ENCODE data around the gene MRPL17. TPM values are rescaled to one million over a fixed set of nuclear protein-coding genes. Genes with fewer than 3 reads are reported as not detected.

Gene MRPL17
- total RNA-seq, 6 experiments from 2014 or later = 79.5 to 111 (median 89.4) TPM

DNA sequence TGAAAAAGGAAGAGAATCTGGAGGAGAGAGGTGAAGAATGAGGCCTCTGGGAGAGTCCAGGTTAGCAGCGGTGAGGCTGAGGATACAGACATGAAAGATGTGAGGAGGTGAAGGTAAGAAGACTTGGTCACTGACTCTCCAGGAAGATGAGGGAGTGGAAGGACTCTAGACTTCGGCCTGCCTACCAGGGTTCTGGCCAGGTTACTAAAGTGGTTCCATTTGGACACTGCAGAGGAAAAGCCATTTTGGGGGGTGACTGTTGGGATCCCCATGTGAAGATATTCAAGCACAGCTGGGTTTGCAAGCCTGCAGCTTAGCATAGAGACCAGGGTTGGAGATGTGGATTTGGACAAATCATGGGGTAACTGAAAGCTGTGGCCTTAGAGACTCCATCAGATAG is 35.3 kb downstream of the MRPL17 start:
- Mint-ChIP-seq H3K4me3 (no peak overlapping the region), H3K9me3 (no peaks in the 10 kb centered on the region), H3K27me3 (ENCODE audit: insufficient read depth) (peaks cover 2% of the 10 kb centered on the region; the same call in 1 of the 2 replicates), H3K36me3 (ENCODE audit: low read depth) (no peaks in the 10 kb centered on the region), H3K27ac (no peak overlapping the region), H3K4me1 (ENCODE audit: low read depth) (no peaks in the 10 kb centered on the region)
- TF ChIP-seq, protein P1, sequence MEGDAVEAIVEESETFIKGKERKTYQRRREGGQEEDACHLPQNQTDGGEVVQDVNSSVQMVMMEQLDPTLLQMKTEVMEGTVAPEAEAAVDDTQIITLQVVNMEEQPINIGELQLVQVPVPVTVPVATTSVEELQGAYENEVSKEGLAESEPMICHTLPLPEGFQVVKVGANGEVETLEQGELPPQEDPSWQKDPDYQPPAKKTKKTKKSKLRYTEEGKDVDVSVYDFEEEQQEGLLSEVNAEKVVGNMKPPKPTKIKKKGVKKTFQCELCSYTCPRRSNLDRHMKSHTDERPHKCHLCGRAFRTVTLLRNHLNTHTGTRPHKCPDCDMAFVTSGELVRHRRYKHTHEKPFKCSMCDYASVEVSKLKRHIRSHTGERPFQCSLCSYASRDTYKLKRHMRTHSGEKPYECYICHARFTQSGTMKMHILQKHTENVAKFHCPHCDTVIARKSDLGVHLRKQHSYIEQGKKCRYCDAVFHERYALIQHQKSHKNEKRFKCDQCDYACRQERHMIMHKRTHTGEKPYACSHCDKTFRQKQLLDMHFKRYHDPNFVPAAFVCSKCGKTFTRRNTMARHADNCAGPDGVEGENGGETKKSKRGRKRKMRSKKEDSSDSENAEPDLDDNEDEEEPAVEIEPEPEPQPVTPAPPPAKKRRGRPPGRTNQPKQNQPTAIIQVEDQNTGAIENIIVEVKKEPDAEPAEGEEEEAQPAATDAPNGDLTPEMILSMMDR (IDR thresholded peaks at IDR 0.05) = no peak
- DNase-seq = no peak

DNA sequence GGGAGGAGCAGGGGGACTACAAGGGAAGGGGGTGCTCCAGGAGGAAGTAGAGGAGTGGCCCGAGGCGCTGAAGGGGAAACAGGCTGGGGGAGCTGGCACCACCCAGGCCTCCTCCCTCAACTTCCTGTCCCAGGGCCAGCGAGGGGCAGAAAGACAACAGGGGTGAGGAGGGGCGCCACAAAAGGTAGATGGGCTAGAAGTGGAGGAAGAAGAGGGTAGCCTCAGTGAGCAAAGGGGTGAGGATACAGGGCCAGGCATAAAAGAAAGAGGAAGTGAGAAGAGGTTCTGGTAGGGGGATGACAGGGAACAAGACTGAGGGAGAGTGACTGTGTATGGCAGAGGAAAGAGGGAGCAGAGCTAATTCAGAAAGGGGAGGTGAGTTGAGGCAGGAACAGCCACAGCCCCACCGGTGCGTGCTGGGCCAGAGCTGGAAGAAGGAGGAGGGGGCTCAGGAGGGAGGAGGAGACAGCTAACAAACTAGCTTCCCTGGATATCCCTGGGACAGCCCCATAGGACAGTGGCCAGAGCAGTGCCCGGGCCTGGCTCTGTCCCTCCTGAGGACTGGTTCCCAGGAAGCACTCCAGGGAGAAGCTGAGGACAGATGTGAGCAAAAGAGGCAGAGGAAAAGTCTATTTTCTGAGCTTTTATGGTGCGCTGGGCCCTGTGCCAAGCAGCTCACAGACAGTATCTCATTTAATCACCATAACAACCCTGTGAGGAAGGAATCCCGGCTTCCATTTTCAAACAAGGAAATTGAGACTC is 36.0 kb downstream of the MRPL17 start:
- H3K27me3 Mint-ChIP-seq (ENCODE audit: insufficient read depth) = peaks cover 2% of the 10 kb centered on the region; the same call in 1 of the 2 replicates
- DNase-seq = peak; percentile 43
- no peaks in the 10 kb centered on the region for H3K4me1 Mint-ChIP-seq (ENCODE audit: low read depth)
- TF ChIP-seq, protein P1 (IDR thresholded peaks at IDR 0.05) = no peak
- H3K27ac Mint-ChIP-seq = no peak overlapping the region
- no peaks in the 10 kb centered on the region for H3K9me3 Mint-ChIP-seq
- no peak overlapping the region for H3K4me3 Mint-ChIP-seq
- no peaks in the 10 kb centered on the region for H3K36me3 Mint-ChIP-seq (ENCODE audit: low read depth)

- no peaks in the 10 kb centered on the region for H3K4me1 Mint-ChIP-seq (ENCODE audit: low read depth)
- H3K27ac Mint-ChIP-seq = no peak overlapping the region
- no peaks in the 10 kb centered on the region for H3K36me3 Mint-ChIP-seq (ENCODE audit: low read depth)
- TF ChIP-seq, protein P1 (IDR thresholded peaks at IDR 0.05) = no peak
- H3K9me3 Mint-ChIP-seq = no peaks in the 10 kb centered on the region
- DNase-seq = peak; percentile 17
- H3K27me3 Mint-ChIP-seq (ENCODE audit: insufficient read depth) = peaks cover 2% of the 10 kb centered on the region; the same call in 1 of the 2 replicates
- H3K4me3 Mint-ChIP-seq = no peak overlapping the region
These were observed 36.6 kb downstream of the MRPL17 start for GRCh38 chr11:6646576-6646917.

DNA sequence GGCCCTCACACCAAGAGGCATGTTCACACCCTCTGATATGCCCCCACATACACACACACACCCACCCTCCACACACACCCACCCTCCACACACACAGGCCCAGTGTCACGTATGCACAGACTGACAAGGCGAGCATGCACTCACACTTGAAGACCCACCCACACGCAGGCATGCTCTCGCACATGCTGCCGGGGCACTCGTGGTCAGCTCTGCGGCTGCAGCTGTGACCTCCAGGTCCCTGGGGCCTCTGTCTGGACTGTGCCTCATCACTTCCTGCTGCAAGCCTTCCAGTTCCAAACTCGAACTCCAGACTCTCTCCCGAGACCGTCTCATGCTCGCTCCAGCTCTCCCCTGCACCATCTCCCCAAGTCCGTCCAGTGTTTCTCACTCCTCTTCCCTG is 37.1 kb downstream of the MRPL17 start:
- peak; percentile 65 for DNase-seq
- Mint-ChIP-seq H3K4me1 (ENCODE audit: low read depth) (no peaks in the 10 kb centered on the region), H3K27me3 (ENCODE audit: insufficient read depth) (peaks cover 2% of the 10 kb centered on the region; the same call in 1 of the 2 replicates), H3K36me3 (ENCODE audit: low read depth) (no peaks in the 10 kb centered on the region), H3K4me3 (no peak overlapping the region), H3K27ac (no peak overlapping the region), H3K9me3 (no peaks in the 10 kb centered on the region)
- TF ChIP-seq, protein P1 (IDR thresholded peaks at IDR 0.05) = no peak

- no peaks in the 10 kb centered on the region for H3K4me1 Mint-ChIP-seq (ENCODE audit: low read depth)
- no peaks in the 10 kb centered on the region for H3K36me3 Mint-ChIP-seq (ENCODE audit: low read depth)
- DNase-seq = no peak
- TF ChIP-seq, protein P1 (IDR thresholded peaks at IDR 0.05) = no peak
- no peak overlapping the region for H3K4me3 Mint-ChIP-seq
- H3K9me3 Mint-ChIP-seq = no peaks in the 10 kb centered on the region
- no peak overlapping the region for H3K27ac Mint-ChIP-seq
- peaks cover 2% of the 10 kb centered on the region; the same call in 1 of the 2 replicates for H3K27me3 Mint-ChIP-seq (ENCODE audit: insufficient read depth)
These were observed 40.2 kb downstream of the MRPL17 start for GRCh38 chr11:6642957-6643356.
